Measurements from ENCODE around the gene CPS1. TPM values are rescaled to one million over a fixed set of nuclear protein-coding genes. Genes with fewer than 3 reads are reported as not detected.

Gene CPS1
- total RNA-seq, 4 donors from 2014 or later, result 0.29 to 10.8 (median 5.5) TPM

- Histone ChIP-seq H3K27ac (no peak overlapping the region), H3K4me3 (no peak overlapping the region), H3K9me3 (no peaks in the 10 kb centered on the region), H3K27me3 (no peaks in the 10 kb centered on the region), H3K4me1 (no peaks in the 10 kb centered on the region), H3K36me3 (no peaks in the 10 kb centered on the region)
- intact Hi-C loops (cut with DNase I; ENCODE audit: low total_unique reads), result no loop called here
- no peak for DNase-seq
- TF ChIP-seq CTCF (IDR thresholded peaks at IDR 0.05) (no peak), POLR2A (IDR thresholded peaks at IDR 0.05) (no peak)
Measured at GRCh38 chr2:210533389-210533788, 23.0 kb upstream of the CPS1 start.

- Histone ChIP-seq H3K4me1 (no peaks in the 10 kb centered on the region), H3K27me3 (no peaks in the 10 kb centered on the region), H3K9me3 (no peaks in the 10 kb centered on the region), H3K27ac (no peak overlapping the region), H3K4me3 (no peak overlapping the region), H3K36me3 (no peaks in the 10 kb centered on the region)
- TF ChIP-seq POLR2A (IDR thresholded peaks at IDR 0.05) (no peak), CTCF (IDR thresholded peaks at IDR 0.05) (no peak)
- intact Hi-C loops (cut with DNase I; ENCODE audit: low total_unique reads), result no loop called here
- no peak for DNase-seq
Measured at GRCh38 chr2:210534879-210535278, 21.5 kb upstream of the CPS1 start.

GRCh38 chr2:210536973-210537650, 19.3 kb upstream of the CPS1 start:
- TF ChIP-seq POLR2A (IDR thresholded peaks at IDR 0.05) (no peak), CTCF (IDR thresholded peaks at IDR 0.05) (no peak)
- Histone ChIP-seq H3K9me3 (no peaks in the 10 kb centered on the region), H3K4me1 (no peaks in the 10 kb centered on the region), H3K4me3 (no peak overlapping the region), H3K27ac (no peak overlapping the region), H3K27me3 (no peaks in the 10 kb centered on the region), H3K36me3 (no peaks in the 10 kb centered on the region)
- intact Hi-C loops (cut with DNase I; ENCODE audit: low total_unique reads), result no loop called here
- DNase-seq, result no peak

- intact Hi-C loops (cut with DNase I; ENCODE audit: low total_unique reads), result no loop called here
- H3K27me3 ChIP-seq, result no peaks in the 10 kb centered on the region
Measured at GRCh38 chr2:210539035-210539434, 17.4 kb upstream of the CPS1 start.

More at GRCh38 chr2:210539035-210539434, 17.4 kb upstream of the CPS1 start:
- no peaks in the 10 kb centered on the region for H3K4me1 ChIP-seq
- H3K9me3 ChIP-seq, result no peaks in the 10 kb centered on the region
- no peak overlapping the region for H3K4me3 ChIP-seq
- no peak for DNase-seq
- TF ChIP-seq POLR2A (IDR thresholded peaks at IDR 0.05), result no peak
- no peak for TF ChIP-seq CTCF (IDR thresholded peaks at IDR 0.05)
- no peaks in the 10 kb centered on the region for H3K36me3 ChIP-seq
- no peak overlapping the region for H3K27ac ChIP-seq

Measured in uterus (tissue), 4 donors.